Measurements from ENCODE around the gene KCNS1. TPM values are rescaled to one million over a fixed set of nuclear protein-coding genes. Genes with fewer than 3 reads are reported as not detected.
"Not testable (repeated sequence)": the region's sequence is repeated elsewhere in the genome, so short reads cannot be mapped to it uniquely, and the experiment has no call there.

The KCNS1 gene
- total RNA-seq (2014; rRNA removed) (not detected in 2 replicates), Bru-seq, nascent RNA (percentile 14 among the genes with signal in this experiment), BruChase-seq, experiment 1, labeled RNA remaining after a 6-hour chase (not detected), BruChase-seq, experiment 2, labeled RNA remaining after a 2-hour chase (percentile 7 among the genes with signal in this experiment)
- long read RNA-seq, result 0 reads

- no peak for ATAC-seq
- H3K79me2 ChIP-seq (ENCODE audit: low read length), result no peaks in the 10 kb centered on the region
- H3K9me3 ChIP-seq (ENCODE audit: low read length), result no peaks in the 10 kb centered on the region
- H2AFZ ChIP-seq (ENCODE audit: low read length), result no peak within 1 kb of the TSS
- no peaks in the 10 kb centered on the region for H3K27me3 ChIP-seq (ENCODE audit: low read length)
- intact Hi-C loops (cut with micrococcal nuclease), result no loop called here
- CTCF ChIA-PET, result interaction anchor here (0.6 to 1.4 kb wide), 2 partner anchors 57 to 58 kb away, joined by 3 to 5 read pairs; no protein-coding TSS in a partner anchor
- H3K9me2 ChIP-seq (replicated peaks; ENCODE audit: low read length), result no peaks in the 10 kb centered on the region
- no peak for TF ChIP-seq EZH2 (IDR thresholded peaks at IDR 0.05; ENCODE audit: low read length, unreplicated experiment)
- no peak for TF ChIP-seq CTCF (conservative IDR thresholded peaks at IDR 0.05; ENCODE audit: low read depth, low read length)
- no peak for TF ChIP-seq EZH2phosphoT487 (IDR thresholded peaks at IDR 0.05; ENCODE audit: borderline replicate concordance, low read length)
- H3K27ac ChIP-seq (ENCODE audit: low read length), result no peak within 1 kb of the TSS
- no peak within 1 kb of the TSS for H3K4me3 ChIP-seq (ENCODE audit: low read length)
- peaks cover 10% of the 10 kb centered on the region for H3K4me1 ChIP-seq (ENCODE audit: insufficient read depth, low read length)
- H3K36me3 ChIP-seq (ENCODE audit: low read depth, low read length), result no peaks in the 10 kb centered on the region
- POLR2A ChIA-PET (ENCODE audit: unreplicated experiment), result no interaction called here
- no peak for DNase-seq
- H3K4me2 ChIP-seq (ENCODE audit: low read length), result no peak within 1 kb of the TSS
- no TSS peak for BruUV-seq (replicated peaks)
- H4K20me1 ChIP-seq (ENCODE audit: low read length), result no peaks in the 10 kb centered on the region
- H3K9ac ChIP-seq (ENCODE audit: low read length), result no peak within 1 kb of the TSS
- no peaks in the 10 kb centered on the region for H3F3A ChIP-seq (ENCODE audit: low read length, unreplicated experiment)
Measured at GRCh38 chr20:45100563-45101245, at the start of gene KCNS1. Gene KCNS1, minus strand, starts transcription at chr20:45101127. Its CDS starts 1,891 bp downstream, at chr20:45099236.

- H3K9me3 ChIP-seq (ENCODE audit: low read length), result no peaks in the 10 kb centered on the region
- no TSS peak for BruUV-seq (replicated peaks)
- no peak overlapping the region for H3K27ac ChIP-seq (ENCODE audit: low read length)
- H3K9me2 ChIP-seq (replicated peaks; ENCODE audit: low read length), result no peaks in the 10 kb centered on the region
- CTCF ChIA-PET, result no interaction called here
- H3K27me3 ChIP-seq (ENCODE audit: low read length), result no peaks in the 10 kb centered on the region
- no peaks in the 10 kb centered on the region for H3K79me2 ChIP-seq (ENCODE audit: low read length)
- TF ChIP-seq EZH2 (IDR thresholded peaks at IDR 0.05; ENCODE audit: low read length, unreplicated experiment) (no peak), EZH2phosphoT487 (IDR thresholded peaks at IDR 0.05; ENCODE audit: borderline replicate concordance, low read length) (no peak), CTCF (conservative IDR thresholded peaks at IDR 0.05; ENCODE audit: low read depth, low read length) (no peak)
- no peak overlapping the region for H3K4me2 ChIP-seq (ENCODE audit: low read length)
- no peak overlapping the region for H3K4me3 ChIP-seq (ENCODE audit: low read length)
- DNase-seq (no peak), ATAC-seq (no peak)
- H4K20me1 ChIP-seq (ENCODE audit: low read length), result no peaks in the 10 kb centered on the region
- intact Hi-C loops (cut with micrococcal nuclease), result no loop called here
- H3F3A ChIP-seq (ENCODE audit: low read length, unreplicated experiment), result no peaks in the 10 kb centered on the region
- H3K9ac ChIP-seq (ENCODE audit: low read length), result no peak overlapping the region
- H2AFZ ChIP-seq (ENCODE audit: low read length), result no peak overlapping the region
- H3K36me3 ChIP-seq (ENCODE audit: low read depth, low read length), result no peaks in the 10 kb centered on the region
- no peaks in the 10 kb centered on the region for H3K4me1 ChIP-seq (ENCODE audit: insufficient read depth, low read length)
- POLR2A ChIA-PET (ENCODE audit: unreplicated experiment), result no interaction called here
Measured at GRCh38 chr20:45149062-45149461, 48.1 kb upstream of the KCNS1 start.

- peaks cover 19% of the 10 kb centered on the region for H3K4me1 ChIP-seq (ENCODE audit: insufficient read depth, low read length)
- no peak for TF ChIP-seq CTCF (conservative IDR thresholded peaks at IDR 0.05; ENCODE audit: low read depth, low read length)
- H3K79me2 ChIP-seq (ENCODE audit: low read length), result no peaks in the 10 kb centered on the region
- ChIA-PET POLR2A (ENCODE audit: unreplicated experiment) (no interaction called here), CTCF (no interaction called here)
- no peaks in the 10 kb centered on the region for H3K9me3 ChIP-seq (ENCODE audit: low read length)
- no TSS peak for BruUV-seq (replicated peaks)
- no peaks in the 10 kb centered on the region for H3K27me3 ChIP-seq (ENCODE audit: low read length)
- H4K20me1 ChIP-seq (ENCODE audit: low read length), result no peaks in the 10 kb centered on the region
- DNase-seq (no peak), ATAC-seq (no peak)
- no peaks in the 10 kb centered on the region for H3K36me3 ChIP-seq (ENCODE audit: low read depth, low read length)
- intact Hi-C loops (cut with micrococcal nuclease), result no loop called here
- H3F3A ChIP-seq (ENCODE audit: low read length, unreplicated experiment), result no peaks in the 10 kb centered on the region
- H3K9me2 ChIP-seq (replicated peaks; ENCODE audit: low read length), result no peaks in the 10 kb centered on the region
- no peak overlapping the region for H3K4me3 ChIP-seq (ENCODE audit: low read length)
- H2AFZ ChIP-seq (ENCODE audit: low read length), result no peak overlapping the region
- H3K27ac ChIP-seq (ENCODE audit: low read length), result no peak overlapping the region
- H3K9ac ChIP-seq (ENCODE audit: low read length), result no peak overlapping the region
- no peak overlapping the region for H3K4me2 ChIP-seq (ENCODE audit: low read length)
Measured at GRCh38 chr20:45140836-45141235, 39.9 kb upstream of the KCNS1 start.

GRCh38 chr20:45139733-45140375 lies 38.9 kb upstream of the KCNS1 start:
- H3K27ac ChIP-seq (ENCODE audit: low read length); H4K20me1 ChIP-seq (ENCODE audit: low read length); ATAC-seq; H2AFZ ChIP-seq (ENCODE audit: low read length); H3K36me3 ChIP-seq (ENCODE audit: low read depth, low read length); H3K27me3 ChIP-seq (ENCODE audit: low read length); DNase-seq; BruUV-seq (replicated peaks); H3K4me3 ChIP-seq (ENCODE audit: low read length); H3K79me2 ChIP-seq (ENCODE audit: low read length); H3F3A ChIP-seq (ENCODE audit: low read length, unreplicated experiment); H3K9me2 ChIP-seq (replicated peaks; ENCODE audit: low read length); H3K9me3 ChIP-seq (ENCODE audit: low read length); H3K9ac ChIP-seq (ENCODE audit: low read length); H3K4me2 ChIP-seq (ENCODE audit: low read length): not testable (repeated sequence)
- ChIA-PET POLR2A (ENCODE audit: unreplicated experiment) (interaction anchor here (0.6 kb wide), 2 partner anchors 17 to 196 kb away, joined by 4 read pairs; no protein-coding TSS in a partner anchor), CTCF (interaction anchor here (0.6 to 2.1 kb wide), 6 partner anchors 35 to 172 kb away, joined by 3 to 14 read pairs (median 8); no protein-coding TSS in a partner anchor)
- intact Hi-C loops (cut with micrococcal nuclease), result loop anchor here (1.0 to 5.0 kb wide), 3 partner anchors 37 to 151 kb away; no protein-coding TSS in a partner anchor
- H3K4me1 ChIP-seq (ENCODE audit: insufficient read depth, low read length), result peaks cover 19% of the 10 kb centered on the region
